HG03175 (cell line): ENCODE measurements around the gene MBOAT7.
A peak's percentile ranks its signal among the peaks of the same experiment; 100 is the strongest.

Source experiments
- ATAC-seq: cut with Tn5 transposase; IDR thresholded peaks from one replicate; pipeline ENCODE4 v1.9.1; 2021; ENCODE audit warnings: mild to moderate bottlenecking, moderate library complexity; ENCODE audit not compliant: unreplicated experiment

MBOAT7 gene

GRCh38 chr19:54164369-54165068 lies 24.9 kb downstream of the MBOAT7 start:
- no peak for ATAC-seq

GRCh38 chr19:54162884-54163283 lies 26.5 kb downstream of the MBOAT7 start:
- no peak for ATAC-seq

- ATAC-seq = no peak
These were observed 27.1 kb downstream of the MBOAT7 start for GRCh38 chr19:54162241-54162805.

- ATAC-seq = no peak
These were observed 28.5 kb downstream of the MBOAT7 start for GRCh38 chr19:54160854-54161253.

- ATAC-seq = no peak
These were observed 29.1 kb downstream of the MBOAT7 start for GRCh38 chr19:54160182-54160811.

GRCh38 chr19:54159352-54160181 lies 29.8 kb downstream of the MBOAT7 start, which contains the start of gene LENG1:
Gene LENG1, minus strand, starts transcription at chr19:54159721. Its CDS starts 26 bp downstream, at chr19:54159695.
- ATAC-seq = peak; percentile 87

GRCh38 chr19:54158812-54159351 lies 30.5 kb downstream of the MBOAT7 start:
- ATAC-seq = no peak

- no peak for ATAC-seq
These were observed 32.4 kb downstream of the MBOAT7 start for GRCh38 chr19:54156953-54157352.

GRCh38 chr19:54156490-54156889 lies 32.9 kb downstream of the MBOAT7 start:
- ATAC-seq = no peak

- no peak for ATAC-seq
These were observed 33.7 kb downstream of the MBOAT7 start for GRCh38 chr19:54155694-54156093.

GRCh38 chr19:54154603-54155345 lies 34.6 kb downstream of the MBOAT7 start:
- ATAC-seq = no peak

- ATAC-seq = no peak
These were observed 35.6 kb downstream of the MBOAT7 start for GRCh38 chr19:54153731-54154326.

GRCh38 chr19:54152878-54153524 lies 36.4 kb downstream of the MBOAT7 start:
- ATAC-seq = no peak

- no peak for ATAC-seq
These were observed 37.1 kb downstream of the MBOAT7 start for GRCh38 chr19:54152267-54152666.

GRCh38 chr19:54151362-54152035 lies 37.9 kb downstream of the MBOAT7 start:
- no peak for ATAC-seq

GRCh38 chr19:54149021-54149812 lies 40.2 kb downstream of the MBOAT7 start:
- no peak for ATAC-seq

- ATAC-seq = no peak
These were observed 41.2 kb downstream of the MBOAT7 start for GRCh38 chr19:54148158-54148557.

- no peak for ATAC-seq
These were observed 41.7 kb downstream of the MBOAT7 start for GRCh38 chr19:54147676-54148075.
